Measurements from ENCODE around the gene TBC1D22A.

TBC1D22A gene

GRCh38 chr22:47094861-47095330, 332.4 kb downstream of the TBC1D22A start:
- intact Hi-C loops (cut with micrococcal nuclease): no loop called here

DNA sequence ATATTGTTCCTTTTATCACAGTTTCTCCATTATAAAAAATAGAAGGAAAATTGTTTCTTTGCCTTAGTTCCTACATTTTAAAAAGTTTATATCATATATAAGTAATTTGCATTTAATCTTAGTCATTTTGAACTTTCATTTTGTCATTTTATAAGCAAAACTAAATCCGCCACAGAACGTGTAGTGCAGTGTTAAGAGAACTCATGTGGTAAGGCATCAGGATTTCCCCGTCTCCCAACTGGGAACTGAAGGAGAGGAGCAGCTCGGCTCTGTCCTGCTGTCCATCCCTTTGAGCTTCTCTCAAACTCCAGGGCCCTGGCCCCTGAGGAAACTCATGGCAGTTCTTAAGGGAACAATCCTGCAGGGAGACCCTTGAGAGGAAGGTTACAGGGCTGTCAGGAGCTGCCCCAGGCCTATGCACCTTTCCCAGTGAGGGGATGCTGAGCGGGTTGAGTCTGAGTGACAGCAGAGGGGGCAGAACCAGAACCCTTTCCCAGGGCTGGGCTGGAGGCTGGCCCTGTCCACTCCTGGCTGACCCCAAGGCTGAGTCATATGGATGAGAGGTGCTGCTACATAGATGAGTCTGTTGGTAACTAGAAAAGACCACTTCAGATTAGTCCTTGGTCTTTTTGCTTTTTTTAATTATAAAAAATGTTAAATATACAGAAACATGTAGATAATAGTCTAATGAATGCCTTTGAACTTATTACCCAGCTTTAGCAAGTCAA, 333.1 kb downstream of the TBC1D22A start:
- Mint-ChIP-seq H3K36me3 (ENCODE audit: low read depth) (peaks cover 78% of the 10 kb centered on the region), H3K27ac (no peak overlapping the region)
- intact Hi-C loops (cut with micrococcal nuclease): no loop called here

More at GRCh38 chr22:47094861-47095330, 332.4 kb downstream of the TBC1D22A start:
- no peak overlapping the region for H3K27ac Mint-ChIP-seq
- peaks cover 61% of the 10 kb centered on the region for H3K9me3 Mint-ChIP-seq
- H3K4me3 Mint-ChIP-seq: no peak overlapping the region
- peaks cover 77% of the 10 kb centered on the region for H3K36me3 Mint-ChIP-seq (ENCODE audit: low read depth)
- peaks cover 22% of the 10 kb centered on the region for H3K4me1 Mint-ChIP-seq (ENCODE audit: low read depth)
- H3K27me3 Mint-ChIP-seq: no peaks in the 10 kb centered on the region

GRCh38 chr22:47098121-47098520, 335.7 kb downstream of the TBC1D22A start:
- Mint-ChIP-seq H3K27ac (no peak overlapping the region), H3K4me3 (no peak overlapping the region), H3K9me3 (peaks cover 36% of the 10 kb centered on the region), H3K4me1 (ENCODE audit: low read depth) (no peaks in the 10 kb centered on the region), H3K27me3 (no peaks in the 10 kb centered on the region), H3K36me3 (ENCODE audit: low read depth) (peaks cover 71% of the 10 kb centered on the region)
- intact Hi-C loops (cut with micrococcal nuclease): no loop called here

More for the DNA sequence above, 333.1 kb downstream of the TBC1D22A start:
- Mint-ChIP-seq H3K27me3 (no peaks in the 10 kb centered on the region), H3K9me3 (peaks cover 62% of the 10 kb centered on the region), H3K4me3 (no peak overlapping the region), H3K4me1 (ENCODE audit: low read depth) (peaks cover 16% of the 10 kb centered on the region)

GRCh38 chr22:47098554-47098953, 336.1 kb downstream of the TBC1D22A start:
- Mint-ChIP-seq H3K9me3 (peaks cover 32% of the 10 kb centered on the region), H3K27me3 (no peaks in the 10 kb centered on the region), H3K36me3 (ENCODE audit: low read depth) (peaks cover 66% of the 10 kb centered on the region), H3K4me1 (ENCODE audit: low read depth) (no peaks in the 10 kb centered on the region), H3K27ac (no peak overlapping the region), H3K4me3 (no peak overlapping the region)
- intact Hi-C loops (cut with micrococcal nuclease): no loop called here

- H3K36me3 Mint-ChIP-seq (ENCODE audit: low read depth): peaks cover 63% of the 10 kb centered on the region
- H3K27me3 Mint-ChIP-seq: no peaks in the 10 kb centered on the region
Observed at GRCh38 chr22:47100019-47100418, 337.6 kb downstream of the TBC1D22A start.

DNA sequence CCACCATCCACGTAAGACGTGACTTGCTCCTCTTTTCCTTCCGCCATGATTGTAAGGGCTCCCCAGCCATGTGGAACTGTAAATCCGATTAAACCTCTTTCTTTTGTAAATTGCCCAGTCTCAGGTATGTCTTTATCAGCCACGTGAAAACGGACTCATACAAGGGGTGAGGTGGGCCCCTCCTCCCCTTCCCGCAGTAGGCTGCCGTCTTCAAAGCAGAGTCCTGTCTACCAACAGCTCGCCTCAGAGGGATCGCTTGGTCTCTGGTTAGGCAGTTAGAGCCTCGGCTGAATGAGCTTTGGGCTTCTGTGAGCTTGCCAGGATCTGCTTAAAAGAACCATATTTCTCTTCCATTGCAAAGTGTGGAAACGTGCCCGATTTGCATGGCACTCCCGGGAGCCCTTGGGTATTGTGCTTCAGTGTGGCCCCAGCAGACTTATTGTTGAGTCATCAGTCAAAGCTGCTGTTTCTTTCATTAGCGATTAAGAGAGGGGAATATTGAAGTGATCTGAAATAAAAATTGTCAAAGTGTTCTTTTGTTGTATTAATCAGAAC, 338.3 kb downstream of the TBC1D22A start:
- intact Hi-C loops (cut with micrococcal nuclease): no loop called here
- Mint-ChIP-seq H3K4me1 (ENCODE audit: low read depth) (no peaks in the 10 kb centered on the region), H3K9me3 (peaks cover 16% of the 10 kb centered on the region), H3K27ac (no peak overlapping the region), H3K4me3 (no peak overlapping the region), H3K36me3 (ENCODE audit: low read depth) (peaks cover 64% of the 10 kb centered on the region), H3K27me3 (no peaks in the 10 kb centered on the region)

More at GRCh38 chr22:47100019-47100418, 337.6 kb downstream of the TBC1D22A start:
- no peaks in the 10 kb centered on the region for H3K4me1 Mint-ChIP-seq (ENCODE audit: low read depth)
- H3K9me3 Mint-ChIP-seq: peaks cover 17% of the 10 kb centered on the region
- intact Hi-C loops (cut with micrococcal nuclease): no loop called here
- no peak overlapping the region for H3K27ac Mint-ChIP-seq
- H3K4me3 Mint-ChIP-seq: no peak overlapping the region

DNA sequence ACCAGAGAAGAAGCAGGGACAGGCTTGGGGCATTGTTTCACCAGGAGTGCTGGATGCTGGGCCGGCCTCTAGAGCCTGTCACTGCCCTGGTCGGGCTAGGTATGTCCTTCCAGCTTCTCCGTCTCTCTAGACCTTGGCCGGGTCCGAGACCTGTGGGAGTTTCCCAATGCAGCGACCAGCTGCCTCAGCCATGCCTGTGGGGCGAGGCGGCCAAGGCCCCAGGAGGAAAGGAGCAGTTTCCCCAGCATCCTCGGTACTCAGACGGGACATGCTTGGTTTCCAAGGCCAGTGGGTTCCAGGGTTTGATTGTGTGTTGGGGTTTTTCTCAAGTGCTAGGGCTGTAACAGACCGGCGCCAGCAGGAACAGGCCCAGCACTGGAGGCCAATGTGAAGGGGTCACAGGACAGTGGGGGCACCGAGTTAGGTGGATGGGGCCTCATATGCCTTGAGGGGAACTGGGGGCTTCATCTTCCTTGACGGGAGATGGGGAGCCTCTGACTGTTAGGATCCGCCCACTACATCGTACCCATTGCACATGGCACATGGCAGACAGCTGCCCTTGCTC, 339.0 kb downstream of the TBC1D22A start:
- no peaks in the 10 kb centered on the region for H3K27me3 Mint-ChIP-seq
- H3K4me1 Mint-ChIP-seq (ENCODE audit: low read depth): no peaks in the 10 kb centered on the region
- H3K4me3 Mint-ChIP-seq: no peak overlapping the region
- peaks cover 64% of the 10 kb centered on the region for H3K36me3 Mint-ChIP-seq (ENCODE audit: low read depth)
- no peak overlapping the region for H3K27ac Mint-ChIP-seq
- intact Hi-C loops (cut with micrococcal nuclease): no loop called here
- peaks cover 16% of the 10 kb centered on the region for H3K9me3 Mint-ChIP-seq

DNA sequence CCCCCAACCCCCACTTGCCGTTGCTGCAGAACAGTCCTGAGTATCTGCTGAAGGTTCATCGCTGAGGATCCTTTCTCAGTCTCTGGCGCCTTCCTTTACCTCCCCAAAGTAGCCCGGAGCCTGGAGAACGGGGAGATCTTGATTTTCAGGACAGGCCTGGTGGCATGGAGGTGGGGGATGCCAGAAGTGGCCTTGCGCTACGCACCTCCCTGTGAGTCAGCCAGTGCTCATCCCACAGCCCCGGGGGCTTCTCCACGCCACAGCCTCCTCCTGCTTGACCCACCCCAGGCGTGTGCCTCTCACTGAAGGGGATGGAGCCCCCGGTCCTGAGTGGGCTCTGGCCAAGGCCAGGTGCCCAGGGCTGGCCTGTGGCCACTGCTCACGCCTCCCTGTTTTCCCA, 339.6 kb downstream of the TBC1D22A start:
- H3K27me3 Mint-ChIP-seq: no peaks in the 10 kb centered on the region
- peaks cover 11% of the 10 kb centered on the region for H3K9me3 Mint-ChIP-seq
- H3K4me3 Mint-ChIP-seq: no peak overlapping the region
- intact Hi-C loops (cut with micrococcal nuclease): no loop called here
- H3K36me3 Mint-ChIP-seq (ENCODE audit: low read depth): peaks cover 59% of the 10 kb centered on the region
- no peak overlapping the region for H3K27ac Mint-ChIP-seq
- no peaks in the 10 kb centered on the region for H3K4me1 Mint-ChIP-seq (ENCODE audit: low read depth)

GRCh38 chr22:47102648-47103047, 340.2 kb downstream of the TBC1D22A start:
- Mint-ChIP-seq H3K4me3 (no peak overlapping the region), H3K36me3 (ENCODE audit: low read depth) (peaks cover 53% of the 10 kb centered on the region), H3K27me3 (no peaks in the 10 kb centered on the region), H3K4me1 (ENCODE audit: low read depth) (no peaks in the 10 kb centered on the region), H3K9me3 (peaks cover 8% of the 10 kb centered on the region), H3K27ac (no peak overlapping the region)
- intact Hi-C loops (cut with micrococcal nuclease): no loop called here

GRCh38 chr22:47105085-47105484, 342.6 kb downstream of the TBC1D22A start:
- intact Hi-C loops (cut with micrococcal nuclease): no loop called here

GRCh38 chr22:47106806-47107205, 344.4 kb downstream of the TBC1D22A start:
- no peak overlapping the region for H3K27ac Mint-ChIP-seq
- H3K4me1 Mint-ChIP-seq (ENCODE audit: low read depth): no peaks in the 10 kb centered on the region
- no peak overlapping the region for H3K4me3 Mint-ChIP-seq
- intact Hi-C loops (cut with micrococcal nuclease): no loop called here
- no peaks in the 10 kb centered on the region for H3K27me3 Mint-ChIP-seq
- H3K9me3 Mint-ChIP-seq: no peaks in the 10 kb centered on the region
- H3K36me3 Mint-ChIP-seq (ENCODE audit: low read depth): peaks cover 46% of the 10 kb centered on the region

More at GRCh38 chr22:47105085-47105484, 342.6 kb downstream of the TBC1D22A start:
- H3K4me3 Mint-ChIP-seq: no peak overlapping the region
- peaks cover 46% of the 10 kb centered on the region for H3K36me3 Mint-ChIP-seq (ENCODE audit: low read depth)
- no peaks in the 10 kb centered on the region for H3K4me1 Mint-ChIP-seq (ENCODE audit: low read depth)
- H3K27ac Mint-ChIP-seq: no peak overlapping the region
- H3K27me3 Mint-ChIP-seq: no peaks in the 10 kb centered on the region
- peaks cover 2% of the 10 kb centered on the region for H3K9me3 Mint-ChIP-seq

- Mint-ChIP-seq H3K4me1 (ENCODE audit: low read depth) (no peaks in the 10 kb centered on the region), H3K27me3 (no peaks in the 10 kb centered on the region), H3K9me3 (no peaks in the 10 kb centered on the region), H3K36me3 (ENCODE audit: low read depth) (peaks cover 47% of the 10 kb centered on the region), H3K27ac (no peak overlapping the region), H3K4me3 (no peak overlapping the region)
- intact Hi-C loops (cut with micrococcal nuclease): no loop called here
Observed at GRCh38 chr22:47107431-47107830, 345.0 kb downstream of the TBC1D22A start.

GRCh38 chr22:47110817-47111443, 348.5 kb downstream of the TBC1D22A start:
- intact Hi-C loops (cut with micrococcal nuclease): no loop called here

More at GRCh38 chr22:47110817-47111443, 348.5 kb downstream of the TBC1D22A start:
- Mint-ChIP-seq H3K27me3 (no peaks in the 10 kb centered on the region), H3K9me3 (no peaks in the 10 kb centered on the region), H3K27ac (no peak overlapping the region), H3K4me3 (no peak overlapping the region), H3K36me3 (ENCODE audit: low read depth) (peaks cover 76% of the 10 kb centered on the region), H3K4me1 (ENCODE audit: low read depth) (peaks cover 7% of the 10 kb centered on the region)
